ENCODE data around the gene NOP10. TPM values are rescaled to one million over a fixed set of nuclear protein-coding genes. Genes with fewer than 3 reads are reported as not detected.
"Not testable (repeated sequence)": the region's sequence is repeated elsewhere in the genome, so short reads cannot be mapped to it uniquely, and the experiment has no call there.

The NOP10 gene
- polyA plus RNA-seq, 2 of the 4 experiments (the other 2 are of a cell fraction): 451 to 502 TPM

GRCh38 chr15:34375541-34375940, 32.6 kb upstream of the NOP10 start:
- WGBS (ENCODE audit: missing lambda C conversion rate): 82% methylated on average over 2 of the region's 2 CpGs
- ATAC-seq; POLR2A ChIA-PET; DNase-seq (ENCODE audit: low read depth in 1 of 2, low spot score in 1 of 2); H3K9me3 ChIP-seq; H3K4me1 ChIP-seq; FAIRE-seq; H3K4me2 ChIP-seq; H3K4me3 ChIP-seq; H3K27ac ChIP-seq: not testable (repeated sequence)
- CTCF ChIA-PET: interaction anchor here (1.4 to 2.4 kb wide), 3 partner anchors 8 to 266 kb away, joined by 3 to 12 read pairs (median 6); partner anchors contain the start of gene LPCAT4

- Histone ChIP-seq H3K9me3 (no peaks in the 10 kb centered on the region), H3K4me1 (peaks cover 7% of the 10 kb centered on the region; the same call in 2 of the 3 replicates), H3K4me3 (no peak overlapping the region), H3K4me2 (no peak overlapping the region), H3K27ac (no peak overlapping the region)
- CTCF ChIA-PET: interaction anchor here (1.4 to 2.4 kb wide), 2 partner anchors 14 to 31 kb away, joined by 6 to 7 read pairs; partner anchors contain the start of genes NOP10 and NUTM1
- TF ChIP-seq FOSL2 (IDR thresholded peaks at IDR 0.05) (no peak), FOSL2 (CRISPR knock-in tag; IDR thresholded peaks at IDR 0.05) (no peak), MAFK (IDR thresholded peaks at IDR 0.05; ENCODE audit: partially characterized antibody) (no peak), MYC (IDR thresholded peaks at IDR 0.05; ENCODE audit: borderline replicate concordance, low read length) (no peak), NR3C1 (IDR thresholded peaks at IDR 0.05) (no peak), TP53 (CRISPR knock-in tag; IDR thresholded peaks at IDR 0.05) (no peak), GATA3 (IDR thresholded peaks at IDR 0.05; ENCODE audit: borderline replicate concordance) (no peak), SMC3 (IDR thresholded peaks at IDR 0.05) (no peak), USF2 (IDR thresholded peaks at IDR 0.05) (no peak), ZC3H11A (IDR thresholded peaks at IDR 0.05) (no peak), RAD21 (conservative IDR thresholded peaks at IDR 0.05 in 1 of 2, IDR thresholded peaks at IDR 0.05 in 1 of 2) (no peak), CTCF (IDR thresholded peaks at IDR 0.05) (no peak), HOXB13 (CRISPR knock-in tag; IDR thresholded peaks at IDR 0.05; ENCODE audit: low read depth) (no peak), POLR2A (IDR thresholded peaks at IDR 0.05; ENCODE audit: low read length) (no peak), CBX2 (IDR thresholded peaks at IDR 0.05; ENCODE audit: borderline replicate concordance, low read depth) (no peak), NFE2L2 (conservative IDR thresholded peaks at IDR 0.05; ENCODE audit: low read length) (no peak), HEYL (CRISPR knock-in tag; IDR thresholded peaks at IDR 0.05) (no peak), ESRRA (IDR thresholded peaks at IDR 0.05; ENCODE audit: borderline replicate concordance, low read length) (no peak), E2F6 (IDR thresholded peaks at IDR 0.05; ENCODE audit: borderline replicate concordance, low read depth) (no peak), TFCP2L1 (CRISPR knock-in tag; IDR thresholded peaks at IDR 0.05) (no peak)
- ATAC-seq: no peak
- POLR2A ChIA-PET: interaction anchor here (0.7 kb wide), 1 partner anchor 38 kb away, joined by 3 read pairs; no protein-coding TSS in a partner anchor
- 40% methylated on average over 2 of the region's 2 CpGs for WGBS (ENCODE audit: missing lambda C conversion rate)
- DNase-seq (ENCODE audit: low read depth in 1 of 2, low spot score in 1 of 2): no peak
- FAIRE-seq: no peak
Measured at GRCh38 chr15:34374816-34375215, 31.9 kb upstream of the NOP10 start.

DNA sequence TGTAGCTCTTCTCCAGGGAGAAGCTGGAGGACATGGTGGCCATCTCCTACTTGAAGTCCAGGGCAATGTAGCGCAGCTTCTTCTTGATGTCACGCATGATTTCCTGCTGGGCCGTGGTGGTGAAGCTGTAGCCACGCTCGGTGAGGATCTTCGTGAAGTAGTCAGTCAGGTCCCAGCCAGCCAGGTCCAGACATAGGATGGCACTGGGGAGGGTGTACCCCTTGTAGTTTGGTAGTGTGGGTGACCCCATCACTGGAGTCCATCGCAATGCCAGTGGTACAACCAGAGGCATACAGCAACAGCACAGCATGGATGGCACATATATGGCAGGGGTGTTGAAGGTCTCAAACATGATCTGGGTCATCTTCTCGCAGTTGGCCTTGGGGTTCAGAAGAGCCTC, 31.0 kb upstream of the NOP10 start:
- H3K4me3 ChIP-seq: no peak overlapping the region
- no peak for DNase-seq (ENCODE audit: low read depth in 1 of 2, low spot score in 1 of 2)
- no peak overlapping the region for H3K4me2 ChIP-seq
- 71% methylated on average over 8 of the region's 8 CpGs for WGBS (ENCODE audit: missing lambda C conversion rate)
- no peak for FAIRE-seq
- ATAC-seq: no peak
- TF ChIP-seq FOSB (CRISPR knock-in tag; IDR thresholded peaks at IDR 0.05) (no peak), CHD2 (IDR thresholded peaks at IDR 0.05; ENCODE audit: low read length, partially characterized antibody) (no peak)
- ChIA-PET POLR2A (no interaction called here), CTCF (interaction anchor here (1.4 kb wide), 1 partner anchor 30 kb away, joined by 7 read pairs; the partner anchor contains the start of genes NOP10 and NUTM1)
- no peaks in the 10 kb centered on the region for H3K9me3 ChIP-seq
- H3K4me1 ChIP-seq: peaks cover 7% of the 10 kb centered on the region; the same call in 2 of the 3 replicates
- H3K27ac ChIP-seq: no peak overlapping the region

Data from A549 (cell line).